ENCODE data around the gene TXNL4A. TPM values are rescaled to one million over a fixed set of nuclear protein-coding genes. Genes with fewer than 3 reads are reported as not detected.
"Not testable (repeated sequence)": the region's sequence is repeated elsewhere in the genome, so short reads cannot be mapped to it uniquely, and the experiment has no call there.

TXNL4A gene, protein sequence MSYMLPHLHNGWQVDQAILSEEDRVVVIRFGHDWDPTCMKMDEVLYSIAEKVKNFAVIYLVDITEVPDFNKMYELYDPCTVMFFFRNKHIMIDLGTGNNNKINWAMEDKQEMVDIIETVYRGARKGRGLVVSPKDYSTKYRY
- 111 TPM for polyA plus RNA-seq (2013, experiment 1 of 4)
- 116 TPM for polyA plus RNA-seq (2013, experiment 2 of 4)
- 129 TPM for polyA plus RNA-seq (2013, experiment 3 of 4)
- 146 TPM for polyA plus RNA-seq (2013, experiment 4 of 4)

DNA sequence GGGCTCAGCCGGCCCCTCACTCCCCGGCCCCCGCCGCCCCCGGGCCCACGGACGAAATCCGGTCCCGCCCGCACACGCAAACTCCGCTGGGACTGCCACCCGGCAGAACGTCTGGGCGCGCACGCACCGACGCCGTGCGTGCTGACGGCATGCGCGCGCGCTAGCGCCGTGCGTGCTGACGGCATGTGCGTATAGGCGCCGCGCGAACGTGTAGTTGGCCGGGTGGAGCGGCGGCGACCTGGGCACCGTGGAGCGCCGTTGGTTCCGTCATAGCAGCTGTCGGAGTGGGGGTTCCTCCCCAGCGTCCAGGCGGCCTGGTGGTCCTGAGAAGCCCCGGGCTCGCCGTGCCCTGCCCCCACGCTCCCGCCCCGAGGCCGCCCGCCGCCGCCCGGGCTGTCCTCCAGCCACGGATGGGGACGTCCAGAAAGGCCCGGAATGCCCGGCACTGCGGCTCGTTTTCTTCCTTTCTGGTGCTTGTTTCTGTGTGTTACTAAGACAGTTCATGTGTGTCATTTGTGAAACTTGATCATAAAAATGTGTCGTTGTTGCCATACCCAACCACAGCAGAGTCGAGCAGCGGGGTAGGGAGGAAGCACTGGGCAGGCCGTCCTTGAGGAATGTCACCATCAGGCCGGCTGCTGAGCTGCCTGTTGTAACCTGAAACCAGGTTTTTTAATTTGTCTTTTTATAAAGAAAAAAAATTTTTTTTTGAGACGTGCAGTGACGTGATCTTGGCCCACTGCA, at the start of gene TXNL4A:
TSS of gene TXNL4A (minus strand) at position 113 of the 744 bp plus-strand sequence. CDS start 171 bp downstream, outside the sequence.
- Histone ChIP-seq H3K27ac (ENCODE audit: insufficient read depth, low read depth, low read length, poor library complexity, severe bottlenecking) (peak within 1 kb of the TSS; percentile 61), H3K4me1 (ENCODE audit: control insufficient read depth, insufficient read depth, low read length) (peaks cover 11% of the 10 kb centered on the region), H3K4me3 (ENCODE audit: insufficient read depth, low read depth, low read length) (peak within 1 kb of the TSS; percentile 84), H3K9me3 (ENCODE audit: control insufficient read depth, low read length) (no peaks in the 10 kb centered on the region), H3K36me3 (ENCODE audit: control insufficient read depth, insufficient read depth, low read length) (peaks cover 6% of the 10 kb centered on the region), H3K27me3 (ENCODE audit: control insufficient read depth, insufficient read depth, low read length, poor library complexity, severe bottlenecking) (no peaks in the 10 kb centered on the region)
- WGBS, 2 experiments: 1 to 2% methylated on average over 71 of the region's 71 CpGs

DNA sequence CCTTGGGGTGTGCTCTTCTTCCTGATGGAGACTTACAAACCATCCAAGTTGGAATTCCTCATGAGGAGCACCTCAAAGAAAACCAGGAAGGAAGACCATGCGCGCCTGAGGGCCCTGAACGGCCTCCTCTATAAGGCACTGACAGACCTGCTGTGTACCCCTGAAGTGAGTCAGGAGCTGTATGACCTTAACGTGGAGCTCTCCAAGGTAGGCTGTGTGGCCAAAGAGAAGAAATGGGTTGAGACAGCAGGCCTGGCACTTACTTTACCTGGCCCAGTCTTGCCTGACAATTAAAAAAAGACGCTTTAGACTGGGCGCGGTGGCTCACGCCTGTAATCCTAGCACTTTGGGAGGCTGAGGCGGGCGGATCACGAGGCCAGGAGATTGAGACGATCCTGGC, 48.9 kb upstream of the TXNL4A start:
- Histone ChIP-seq H3K9me3 (ENCODE audit: control insufficient read depth, low read length) (no peaks in the 10 kb centered on the region), H3K36me3 (ENCODE audit: control insufficient read depth, insufficient read depth, low read length) (no peaks in the 10 kb centered on the region), H3K27me3 (ENCODE audit: control insufficient read depth, insufficient read depth, low read length, poor library complexity, severe bottlenecking) (no peaks in the 10 kb centered on the region), H3K4me1 (ENCODE audit: control insufficient read depth, insufficient read depth, low read length) (peaks cover 10% of the 10 kb centered on the region), H3K27ac (ENCODE audit: insufficient read depth, low read depth, low read length, poor library complexity, severe bottlenecking) (no peak overlapping the region), H3K4me3 (ENCODE audit: insufficient read depth, low read depth, low read length) (no peak overlapping the region)
- WGBS, 2 experiments: 89 to 93% methylated on average over 12 of the region's 12 CpGs

DNA sequence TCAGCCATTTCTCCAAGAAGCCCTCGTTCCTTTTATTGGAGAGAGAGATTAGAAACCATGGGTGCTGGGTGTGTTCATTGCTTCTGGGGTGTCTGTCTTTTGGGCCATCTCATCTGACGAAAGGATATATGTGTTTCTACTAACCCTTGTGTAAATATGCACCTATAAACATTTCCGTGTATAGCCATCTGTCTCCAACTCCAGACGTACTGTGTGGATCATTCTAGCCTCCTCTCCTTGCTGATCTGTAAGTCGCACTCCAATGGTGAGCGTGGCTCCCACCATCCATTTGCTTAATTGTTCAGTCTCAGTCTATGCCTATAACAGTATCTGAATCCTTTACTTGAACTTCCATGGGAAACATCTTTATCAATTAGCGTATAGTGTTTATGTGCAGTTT, 47.6 kb upstream of the TXNL4A start:
- Histone ChIP-seq H3K36me3 (ENCODE audit: control insufficient read depth, insufficient read depth, low read length) (no peaks in the 10 kb centered on the region), H3K4me3 (ENCODE audit: insufficient read depth, low read depth, low read length) (peak overlapping the region; percentile 76), H3K27ac (ENCODE audit: insufficient read depth, low read depth, low read length, poor library complexity, severe bottlenecking) (no peak overlapping the region), H3K27me3 (ENCODE audit: control insufficient read depth, insufficient read depth, low read length, poor library complexity, severe bottlenecking) (no peaks in the 10 kb centered on the region), H3K4me1 (ENCODE audit: control insufficient read depth, insufficient read depth, low read length) (peaks cover 10% of the 10 kb centered on the region), H3K9me3 (ENCODE audit: control insufficient read depth, low read length) (no peaks in the 10 kb centered on the region)
- WGBS, 2 experiments: 93 to 94% methylated on average over 6 to 7 of the region's 7 CpGs

DNA sequence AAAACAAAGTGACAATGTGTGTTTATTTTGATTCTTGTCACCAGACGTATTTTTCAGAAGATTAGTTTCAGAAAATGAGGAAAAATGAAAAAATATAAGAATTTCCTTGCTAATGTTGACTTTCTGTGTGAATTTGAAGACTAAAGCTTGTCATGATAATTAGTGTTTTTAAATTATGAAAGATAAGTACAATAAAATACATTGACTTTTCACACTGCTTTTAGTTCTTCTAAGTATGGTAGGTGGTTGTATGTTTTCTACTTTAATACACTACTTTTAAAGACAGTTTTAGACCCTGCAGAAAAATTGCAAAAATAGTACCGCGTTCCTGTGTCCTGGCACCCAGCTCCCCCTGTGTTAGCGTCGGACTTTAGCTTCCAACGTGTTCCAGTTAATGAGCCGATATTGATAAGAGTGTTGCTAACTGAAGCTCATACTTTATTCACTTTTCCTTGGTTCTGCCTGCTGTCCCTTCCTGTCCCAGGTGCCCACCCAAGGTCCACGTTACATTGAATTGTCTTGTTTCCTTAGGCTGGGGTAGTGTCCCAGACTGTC, 46.6 kb upstream of the TXNL4A start:
- H3K36me3 ChIP-seq (ENCODE audit: control insufficient read depth, insufficient read depth, low read length): no peaks in the 10 kb centered on the region
- H3K27ac ChIP-seq (ENCODE audit: insufficient read depth, low read depth, low read length, poor library complexity, severe bottlenecking): peak overlapping the region; percentile 76
- no peaks in the 10 kb centered on the region for H3K9me3 ChIP-seq (ENCODE audit: control insufficient read depth, low read length)
- WGBS, 2 experiments: 25 to 26% methylated on average over 8 of the region's 8 CpGs
- peaks cover 10% of the 10 kb centered on the region for H3K4me1 ChIP-seq (ENCODE audit: control insufficient read depth, insufficient read depth, low read length)
- H3K27me3 ChIP-seq (ENCODE audit: control insufficient read depth, insufficient read depth, low read length, poor library complexity, severe bottlenecking): no peaks in the 10 kb centered on the region
- peak overlapping the region; percentile 76 for H3K4me3 ChIP-seq (ENCODE audit: insufficient read depth, low read depth, low read length)

DNA sequence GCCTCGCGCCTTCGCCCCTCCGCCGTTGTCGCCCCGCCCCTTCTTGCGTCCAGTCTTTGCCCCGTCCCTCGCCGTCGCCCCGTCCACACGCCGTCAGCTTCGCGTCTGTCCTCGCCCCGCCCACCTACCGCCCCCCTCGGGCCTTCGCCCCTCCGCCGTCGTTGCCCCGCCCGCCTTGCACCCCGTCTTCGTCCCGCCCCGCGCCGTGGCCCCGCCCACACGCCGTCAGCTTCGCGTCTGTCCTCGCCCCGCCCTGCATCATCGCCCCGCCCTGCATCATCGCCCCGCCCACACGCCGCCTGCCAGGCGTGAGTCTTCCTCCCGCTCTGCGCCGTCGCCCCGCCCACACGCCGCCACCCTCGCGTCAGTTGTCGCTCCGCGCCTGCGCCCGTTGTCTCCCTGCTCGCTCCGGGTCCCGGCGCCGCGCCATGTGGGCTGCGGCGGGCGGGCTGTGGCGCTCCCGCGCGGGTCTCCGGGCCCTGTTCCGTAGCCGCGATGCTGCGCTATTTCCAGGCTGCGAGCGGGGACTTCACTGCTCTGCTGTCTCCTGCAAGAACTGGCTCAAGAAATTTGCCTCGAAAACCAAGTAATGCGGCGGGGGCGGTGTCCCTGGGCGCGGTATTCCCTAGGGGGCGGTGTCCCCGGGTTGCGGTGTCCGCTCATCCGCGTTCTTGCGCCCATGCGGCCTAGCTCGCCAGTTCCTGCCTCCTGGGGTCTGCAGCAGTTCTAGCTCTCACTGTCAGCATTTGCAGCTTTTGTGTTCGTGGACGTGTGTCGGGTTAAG, 45.9 kb upstream of the TXNL4A start, which contains the start of gene RBFA:
TSS of gene RBFA (plus strand) at position 367 of the 784 bp plus-strand sequence. CDS start at position 429, 62 bp downstream.
- Histone ChIP-seq H3K27me3 (ENCODE audit: control insufficient read depth, insufficient read depth, low read length, poor library complexity, severe bottlenecking) (no peaks in the 10 kb centered on the region), H3K4me1 (ENCODE audit: control insufficient read depth, insufficient read depth, low read length) (peaks cover 10% of the 10 kb centered on the region), H3K27ac (ENCODE audit: insufficient read depth, low read depth, low read length, poor library complexity, severe bottlenecking) (peak within 1 kb of the TSS; percentile 76), H3K4me3 (ENCODE audit: insufficient read depth, low read depth, low read length) (peak within 1 kb of the TSS; percentile 76), H3K9me3 (ENCODE audit: control insufficient read depth, low read length) (no peaks in the 10 kb centered on the region), H3K36me3 (ENCODE audit: control insufficient read depth, insufficient read depth, low read length) (no peaks in the 10 kb centered on the region)
- 0% methylated on average over 97 to 99 of the region's 99 CpGs for whole genome bisulfite sequencing, 2 experiments

DNA sequence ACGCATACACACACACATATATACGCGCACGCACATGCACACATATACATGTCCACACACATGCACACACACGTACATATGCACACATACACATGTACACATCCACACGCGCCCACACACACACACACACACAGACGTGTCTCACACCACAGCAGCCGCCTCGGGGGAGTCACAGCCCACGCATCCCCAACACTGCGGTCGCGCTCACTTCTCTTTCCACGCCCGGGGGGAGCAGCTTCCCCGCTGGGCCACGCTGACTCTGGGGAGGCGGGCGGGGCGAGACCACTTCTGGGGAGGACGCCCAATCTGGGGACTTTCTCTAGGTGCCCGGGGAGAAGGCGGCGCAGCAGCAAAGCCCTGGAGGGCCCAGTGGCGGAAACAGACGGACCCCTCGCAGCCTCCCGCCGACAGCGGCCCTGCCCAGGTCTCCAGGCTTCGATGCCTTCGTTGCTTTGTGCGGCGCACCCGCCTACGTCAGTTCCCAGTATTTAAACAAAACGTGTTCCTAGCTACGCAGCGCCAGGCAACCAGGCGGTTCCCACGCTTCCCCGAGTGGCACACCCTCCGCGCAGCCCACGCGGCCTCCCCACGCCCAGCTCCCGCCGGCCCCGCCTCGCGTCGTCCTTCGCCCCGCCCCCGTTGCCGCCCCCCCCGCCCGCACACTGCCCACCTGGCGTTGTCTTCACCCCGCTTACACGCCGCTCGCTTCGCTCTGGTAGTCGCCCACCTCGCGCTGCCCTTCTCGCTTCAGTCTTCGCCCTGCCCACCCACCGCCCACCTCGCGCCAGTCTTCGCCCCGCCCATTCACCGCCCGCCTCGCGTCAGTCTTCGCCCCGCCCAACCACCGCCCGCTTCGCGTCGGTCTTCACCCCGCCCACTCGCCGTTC, 45.1 kb upstream of the TXNL4A start:
- Histone ChIP-seq H3K36me3 (ENCODE audit: control insufficient read depth, insufficient read depth, low read length) (no peaks in the 10 kb centered on the region), H3K27ac (ENCODE audit: insufficient read depth, low read depth, low read length, poor library complexity, severe bottlenecking) (peak overlapping the region; percentile 74), H3K27me3 (ENCODE audit: control insufficient read depth, insufficient read depth, low read length, poor library complexity, severe bottlenecking) (no peaks in the 10 kb centered on the region), H3K4me3 (ENCODE audit: insufficient read depth, low read depth, low read length) (peak overlapping the region; percentile 76), H3K9me3 (ENCODE audit: control insufficient read depth, low read length) (no peaks in the 10 kb centered on the region), H3K4me1 (ENCODE audit: control insufficient read depth, insufficient read depth, low read length) (peaks cover 10% of the 10 kb centered on the region)
- 8 to 9% methylated on average over 90 of the region's 90 CpGs for WGBS, 2 experiments

DNA sequence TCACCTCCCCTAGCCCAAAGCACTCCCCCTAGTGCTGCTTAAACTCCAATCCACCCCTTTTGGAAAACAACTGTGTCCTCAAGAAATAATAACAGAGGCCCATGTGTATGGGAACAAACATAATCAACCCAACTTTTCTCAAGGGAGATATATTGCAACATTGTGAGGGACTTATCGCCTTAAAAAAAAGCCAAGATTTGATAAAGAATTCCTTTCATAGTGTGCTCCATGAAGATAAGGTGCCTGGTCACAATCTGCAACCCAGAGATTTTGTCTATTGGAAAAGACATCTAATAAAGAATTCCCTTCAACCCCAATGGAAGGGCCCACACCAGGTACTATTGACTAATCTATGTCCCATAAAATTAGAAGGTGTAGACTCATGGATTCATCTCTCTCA, 41.3 kb upstream of the TXNL4A start:
- WGBS, 2 experiments: 82 to 100% methylated on average over 1 of the region's 1 CpG
- H3K9me3 ChIP-seq (ENCODE audit: control insufficient read depth, low read length): no peaks in the 10 kb centered on the region
- H3K27ac ChIP-seq (ENCODE audit: insufficient read depth, low read depth, low read length, poor library complexity, severe bottlenecking): no peak overlapping the region

DNA sequence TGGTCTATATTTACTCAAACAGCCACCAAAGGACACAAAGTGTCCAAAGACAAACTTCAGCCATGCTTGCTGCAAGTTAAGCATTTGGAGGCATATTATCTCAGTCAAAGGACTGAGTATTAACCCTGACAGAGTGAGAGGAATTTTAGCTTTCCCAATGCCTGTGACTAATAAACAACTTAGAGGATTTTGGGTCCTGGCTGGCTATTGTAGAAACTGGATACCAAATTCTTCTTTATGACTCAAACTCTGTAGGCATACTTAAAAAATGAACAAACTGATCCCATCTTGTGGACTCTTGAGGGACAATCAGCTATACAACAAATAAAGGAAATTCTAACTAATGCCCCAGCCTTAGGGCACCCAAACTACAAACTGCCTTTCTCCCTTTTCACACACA, 39.4 kb upstream of the TXNL4A start:
- H3K9me3 ChIP-seq (ENCODE audit: control insufficient read depth, low read length); H3K4me1 ChIP-seq (ENCODE audit: control insufficient read depth, insufficient read depth, low read length); H3K27ac ChIP-seq (ENCODE audit: insufficient read depth, low read depth, low read length, poor library complexity, severe bottlenecking); H3K4me3 ChIP-seq (ENCODE audit: insufficient read depth, low read depth, low read length); H3K36me3 ChIP-seq (ENCODE audit: control insufficient read depth, insufficient read depth, low read length); H3K27me3 ChIP-seq (ENCODE audit: control insufficient read depth, insufficient read depth, low read length, poor library complexity, severe bottlenecking): not testable (repeated sequence)

More for the DNA sequence above, 41.3 kb upstream of the TXNL4A start:
- H3K36me3 ChIP-seq (ENCODE audit: control insufficient read depth, insufficient read depth, low read length): no peaks in the 10 kb centered on the region
- H3K4me3 ChIP-seq (ENCODE audit: insufficient read depth, low read depth, low read length): no peak overlapping the region
- no peaks in the 10 kb centered on the region for H3K4me1 ChIP-seq (ENCODE audit: control insufficient read depth, insufficient read depth, low read length)
- no peaks in the 10 kb centered on the region for H3K27me3 ChIP-seq (ENCODE audit: control insufficient read depth, insufficient read depth, low read length, poor library complexity, severe bottlenecking)

DNA sequence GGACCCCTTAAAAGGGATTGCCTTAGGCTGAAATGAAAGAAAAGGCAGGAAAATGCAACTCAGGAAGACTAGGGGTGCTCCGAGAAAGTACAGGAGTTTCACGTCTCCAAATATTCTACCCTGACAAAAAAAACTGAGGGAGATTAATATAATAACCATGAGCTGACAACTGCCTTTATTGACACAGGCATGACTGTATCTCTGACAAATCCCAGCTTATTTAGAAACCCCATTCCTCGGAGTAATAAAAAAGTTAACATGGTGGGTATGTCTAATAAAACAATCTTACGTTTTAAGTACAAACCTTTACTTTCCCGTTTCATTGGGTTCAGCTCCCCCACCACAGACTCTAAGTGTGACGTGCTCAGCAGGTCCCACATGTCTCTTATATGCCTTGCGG, 38.0 kb upstream of the TXNL4A start:
- no peaks in the 10 kb centered on the region for H3K36me3 ChIP-seq (ENCODE audit: control insufficient read depth, insufficient read depth, low read length)
- WGBS, 2 experiments: 93 to 94% methylated on average over 7 of the region's 7 CpGs
- no peaks in the 10 kb centered on the region for H3K27me3 ChIP-seq (ENCODE audit: control insufficient read depth, insufficient read depth, low read length, poor library complexity, severe bottlenecking)
- H3K4me1 ChIP-seq (ENCODE audit: control insufficient read depth, insufficient read depth, low read length): no peaks in the 10 kb centered on the region
- no peak overlapping the region for H3K27ac ChIP-seq (ENCODE audit: insufficient read depth, low read depth, low read length, poor library complexity, severe bottlenecking)
- H3K9me3 ChIP-seq (ENCODE audit: control insufficient read depth, low read length): peaks cover 9% of the 10 kb centered on the region
- no peak overlapping the region for H3K4me3 ChIP-seq (ENCODE audit: insufficient read depth, low read depth, low read length)
